Measurements from ENCODE around the gene KDM6A. TPM values are rescaled to one million over a fixed set of nuclear protein-coding genes. Genes with fewer than 3 reads are reported as not detected.
"Not testable (repeated sequence)": the region's sequence is repeated elsewhere in the genome, so short reads cannot be mapped to it uniquely, and the experiment has no call there.

KDM6A gene
- total RNA-seq, 2 donors from 2014 or later: 38.5 to 42.2 TPM

DNA sequence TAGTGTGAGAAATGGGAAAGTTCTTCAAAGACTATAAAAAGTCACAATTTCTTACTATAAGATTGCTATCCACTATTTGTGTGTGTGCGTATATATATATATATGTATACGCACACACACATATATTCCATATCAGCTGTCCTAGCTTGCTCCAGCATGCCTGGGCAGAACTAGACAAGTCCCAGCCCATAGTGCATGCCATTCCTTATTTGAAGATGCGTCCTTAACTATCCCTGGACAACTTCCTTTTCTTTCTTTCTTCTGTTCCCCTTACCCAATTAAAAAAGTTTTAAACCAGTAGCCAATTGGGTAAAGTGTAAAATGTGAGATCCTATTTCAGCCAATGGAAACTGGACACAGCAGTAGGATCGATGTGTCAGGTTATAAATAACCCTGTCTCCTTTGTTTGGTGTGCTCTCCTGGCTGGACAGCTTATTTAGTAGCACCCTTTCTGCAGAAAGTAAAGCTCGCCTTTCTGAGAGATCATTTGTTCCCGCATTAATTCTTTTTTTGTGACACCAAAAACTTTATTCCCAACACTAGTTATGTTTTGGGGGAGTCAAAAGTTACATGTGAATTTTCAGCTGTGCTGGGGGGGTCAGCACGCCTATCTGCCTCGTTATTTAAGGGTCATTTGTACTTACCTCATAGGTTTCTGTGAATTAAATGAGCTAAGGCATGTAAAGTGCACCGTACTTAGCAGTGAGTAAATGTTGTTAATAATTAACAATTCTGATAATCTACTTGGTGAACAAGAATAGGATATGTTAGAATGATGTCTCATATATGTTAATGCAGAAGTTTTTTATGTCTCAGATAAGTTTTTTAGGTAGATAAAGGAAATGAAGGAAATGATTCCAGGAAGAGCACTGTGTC is 40.9 kb downstream of the KDM6A start:
- intact Hi-C loops (cut with DNase I, micrococcal nuclease): no loop called here
- ATAC-seq (no peak), DNase-seq (no peak)

DNA sequence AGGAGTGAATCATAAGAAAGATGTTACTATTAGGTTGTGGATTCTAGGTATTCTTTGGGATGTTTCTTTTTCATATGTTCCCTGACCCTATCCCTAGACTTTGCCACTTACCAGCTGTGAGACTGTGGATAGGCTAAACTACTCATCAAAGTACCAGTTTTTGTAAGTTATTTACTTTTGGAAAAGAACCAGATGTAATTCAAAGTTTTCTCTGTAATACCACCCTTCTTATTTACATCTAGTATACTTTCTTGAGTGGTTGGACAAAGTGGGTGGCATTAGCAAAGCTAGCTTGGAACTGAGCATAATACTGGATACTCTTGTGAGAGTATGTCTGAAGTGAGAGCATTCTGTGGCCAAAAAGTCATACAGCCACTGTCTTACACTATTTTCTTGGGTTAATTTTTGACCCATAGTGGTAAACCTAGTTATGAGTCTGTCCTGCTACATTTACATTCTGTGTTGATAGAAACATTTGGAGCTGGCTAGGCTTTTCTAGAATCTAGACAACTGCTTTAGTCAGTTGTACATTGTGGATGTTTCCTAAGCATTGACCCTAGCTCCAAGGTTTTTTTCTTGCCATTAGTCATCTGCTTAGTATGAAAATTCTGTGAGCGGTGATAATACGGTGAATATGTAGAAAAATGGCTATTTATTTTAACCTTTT is 41.7 kb downstream of the KDM6A start:
- intact Hi-C loops (cut with DNase I, micrococcal nuclease): no loop called here
- ATAC-seq: peak; percentile 45
- no peak for DNase-seq

DNA sequence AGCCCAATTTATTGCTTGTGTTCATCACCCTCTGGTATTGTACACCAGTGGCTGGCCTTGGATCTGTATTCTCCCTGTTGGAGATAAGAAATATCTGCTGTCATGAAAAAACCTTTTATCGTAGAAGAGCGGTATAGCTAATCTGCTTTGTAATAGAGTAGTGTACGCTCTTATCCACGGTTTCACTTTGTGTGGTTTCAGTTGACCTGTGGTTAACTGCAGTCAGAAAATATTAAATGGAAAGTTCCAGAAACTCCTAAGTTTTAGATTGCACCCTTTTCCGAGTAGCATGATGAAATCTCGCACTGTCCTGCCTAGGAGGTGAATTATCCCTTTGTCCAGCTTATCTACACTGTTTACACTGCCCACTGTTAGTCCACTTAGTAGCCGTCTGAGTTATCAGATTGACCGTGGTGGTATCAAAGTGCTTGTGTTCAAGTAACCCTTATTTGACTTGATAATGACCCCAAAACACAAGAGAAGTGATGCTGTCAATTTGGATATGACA is 42.4 kb downstream of the KDM6A start:
- intact Hi-C loops (cut with DNase I, micrococcal nuclease): no loop called here
- ATAC-seq (no peak), DNase-seq (no peak)

DNA sequence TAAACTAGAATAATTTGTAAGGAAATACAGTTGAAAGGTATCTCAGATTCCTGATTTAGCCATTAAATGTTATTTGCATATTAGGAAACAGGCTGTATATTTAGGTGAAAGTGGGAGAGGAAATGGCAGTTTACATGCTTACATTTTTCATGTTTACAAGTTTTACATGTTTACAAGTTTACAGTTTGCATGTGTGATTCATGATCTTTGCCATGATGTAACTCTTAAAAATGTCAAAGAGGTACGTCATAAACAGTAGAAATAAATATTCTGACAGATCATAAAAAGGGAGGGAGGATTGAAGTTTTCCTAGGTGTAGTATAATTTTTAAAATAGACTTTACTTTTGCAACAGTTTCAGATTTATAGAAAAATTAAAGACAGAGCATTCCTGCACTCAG is 45.7 kb downstream of the KDM6A start:
- DNase-seq: no peak
- intact Hi-C loops (cut with DNase I, micrococcal nuclease): no loop called here
- no peak for ATAC-seq

DNA sequence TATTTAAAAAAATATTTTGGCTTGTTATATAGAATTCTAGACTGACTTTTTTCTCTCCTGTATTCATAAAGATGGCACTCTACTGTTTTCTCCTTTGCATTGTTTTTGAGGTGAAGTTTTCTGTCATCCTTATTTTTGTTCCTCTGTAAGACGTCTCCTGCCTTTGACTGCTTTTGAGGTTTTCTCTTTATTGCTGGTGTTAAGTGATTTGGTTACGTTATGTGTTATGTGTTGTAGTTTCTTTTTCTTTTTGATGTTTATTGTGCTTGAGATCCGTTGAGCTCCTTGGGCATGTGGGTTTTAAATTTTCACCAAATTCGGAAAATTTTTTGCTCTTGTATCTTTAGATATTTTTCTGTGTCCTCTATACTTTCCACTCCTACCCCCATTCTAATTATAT is 50.0 kb downstream of the KDM6A start:
- DNase-seq (no peak), ATAC-seq (no peak)
- intact Hi-C loops (cut with DNase I, micrococcal nuclease): no loop called here

DNA sequence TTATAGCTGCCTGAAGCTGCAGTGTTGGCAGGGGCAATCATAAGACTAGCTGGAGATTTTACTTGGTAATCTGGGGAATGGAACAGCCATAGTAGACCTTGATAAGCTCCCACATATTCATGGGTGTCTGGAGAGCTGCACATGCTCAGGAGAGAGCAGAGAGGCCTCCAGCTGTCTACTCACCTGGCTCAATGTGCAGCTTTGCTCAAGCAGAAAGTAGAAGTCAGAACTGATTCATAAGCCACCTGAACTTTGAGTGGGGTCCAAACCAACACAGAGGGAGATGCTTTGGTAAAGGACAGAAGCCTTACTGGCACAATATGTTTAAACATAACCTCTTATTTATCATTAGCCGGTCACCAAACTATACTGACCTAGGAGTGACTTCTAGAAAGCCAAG is 54.4 kb downstream of the KDM6A start:
- ATAC-seq: no peak
- intact Hi-C loops (cut with DNase I, micrococcal nuclease): no loop called here
- DNase-seq: no peak

DNA sequence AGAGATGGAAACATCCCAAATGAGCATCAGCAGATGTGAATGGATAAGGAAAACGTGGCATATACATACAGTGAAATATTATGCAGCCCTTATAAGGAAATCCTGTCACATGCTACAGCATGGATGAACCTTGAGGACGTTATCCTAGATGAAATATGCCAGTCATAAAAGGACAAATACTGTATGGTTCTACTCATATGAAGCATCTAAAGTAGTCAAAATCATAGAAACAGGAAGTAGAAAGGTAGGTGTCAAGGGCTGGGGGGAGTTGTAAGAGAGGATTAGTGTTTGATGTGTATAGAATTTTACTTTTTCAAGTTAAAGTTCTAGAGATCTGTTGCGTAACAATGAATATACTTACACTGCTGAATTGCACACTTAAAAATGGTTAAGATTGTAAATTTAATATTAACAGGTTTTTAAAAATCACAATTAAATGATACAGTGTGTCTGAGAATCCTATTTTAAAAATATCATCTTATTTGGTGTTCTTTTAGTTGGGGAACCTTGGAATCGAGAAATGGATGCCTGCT is 58.5 kb downstream of the KDM6A start:
- intact Hi-C loops (cut with DNase I, micrococcal nuclease): no loop called here
- ATAC-seq (no peak), DNase-seq (no peak)

DNA sequence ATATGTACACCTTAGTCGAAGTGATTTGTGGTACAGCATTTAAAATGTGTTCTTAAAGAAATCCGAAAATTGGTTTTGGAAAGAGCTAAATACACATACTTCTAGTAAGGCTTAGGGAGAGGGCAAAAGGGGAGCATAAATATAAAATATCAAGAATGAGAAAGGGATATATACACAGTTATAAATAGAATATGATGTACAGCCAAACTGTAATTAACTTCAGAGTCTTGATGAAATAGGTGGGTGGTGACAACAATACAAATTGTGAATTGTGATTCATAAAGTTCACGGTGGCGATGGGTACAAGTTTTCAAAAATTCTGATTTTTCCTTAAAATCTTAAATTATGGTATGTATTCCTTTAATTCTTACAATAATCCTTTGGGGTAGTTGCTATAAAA is 62.2 kb downstream of the KDM6A start:
- no peak for DNase-seq
- intact Hi-C loops (cut with DNase I, micrococcal nuclease): no loop called here
- ATAC-seq: no peak

DNA sequence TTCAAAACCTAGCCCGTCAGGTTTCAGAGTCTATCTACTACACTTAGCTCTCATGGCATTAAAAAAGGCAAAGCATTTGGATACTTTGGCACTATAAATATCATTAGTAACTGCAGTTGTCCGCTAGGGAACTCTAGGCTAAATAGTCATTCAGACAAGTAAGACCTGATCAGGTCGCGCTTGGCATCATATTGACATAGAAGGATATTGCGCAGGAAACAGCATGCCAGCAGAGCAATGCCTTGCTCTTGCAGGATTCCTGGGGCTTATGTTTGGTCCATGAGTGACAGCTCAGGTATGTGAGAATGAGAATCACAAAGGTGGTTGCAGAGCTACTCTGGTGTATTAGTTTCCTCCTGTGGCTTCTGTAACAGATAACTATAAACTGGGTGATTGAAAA is 62.7 kb downstream of the KDM6A start:
- intact Hi-C loops (cut with DNase I, micrococcal nuclease): no loop called here
- no peak for DNase-seq
- ATAC-seq: no peak

DNA sequence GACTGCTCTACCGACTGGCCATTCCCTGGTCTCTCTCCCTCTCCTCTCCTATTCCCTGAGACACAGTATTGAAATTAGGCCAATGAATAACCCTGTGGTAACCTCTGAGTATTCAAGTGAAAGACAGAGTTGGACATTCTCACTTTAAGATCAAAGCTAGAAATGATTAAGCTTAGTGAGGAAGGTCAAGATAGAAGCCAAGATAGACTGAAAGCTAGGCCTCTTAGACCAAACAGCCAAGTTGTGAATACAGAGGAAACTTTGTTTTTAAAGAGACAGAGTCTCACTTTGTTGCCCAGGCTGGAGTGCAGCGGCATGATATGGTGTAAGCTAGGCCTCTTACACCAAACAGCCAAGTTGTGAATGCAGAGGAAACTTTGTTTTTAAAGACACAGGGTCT is 64.6 kb downstream of the KDM6A start:
- DNase-seq (no peak), ATAC-seq (no peak)
- intact Hi-C loops (cut with DNase I, micrococcal nuclease): no loop called here

DNA sequence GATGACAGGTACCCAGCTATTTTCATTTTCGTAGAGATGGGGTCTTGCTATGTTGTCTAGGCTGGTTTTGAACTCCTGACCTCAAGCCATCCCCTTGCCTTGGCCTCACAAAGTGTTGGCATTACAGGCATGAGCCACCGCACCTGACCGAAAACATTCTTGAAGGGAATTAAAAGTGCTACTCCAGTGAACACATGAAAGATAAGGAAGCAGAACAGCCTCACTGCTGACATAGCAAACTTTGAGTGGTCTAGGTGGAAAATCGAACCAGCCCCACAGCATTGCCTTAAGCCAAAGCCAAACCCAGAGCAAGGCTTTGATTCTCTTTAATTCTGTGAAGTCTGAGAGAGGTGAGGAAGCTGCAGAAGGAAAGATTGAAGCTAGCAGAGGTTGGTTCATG is 65.1 kb downstream of the KDM6A start:
- intact Hi-C loops (cut with DNase I, micrococcal nuclease): no loop called here
- ATAC-seq: no peak
- DNase-seq: no peak

DNA sequence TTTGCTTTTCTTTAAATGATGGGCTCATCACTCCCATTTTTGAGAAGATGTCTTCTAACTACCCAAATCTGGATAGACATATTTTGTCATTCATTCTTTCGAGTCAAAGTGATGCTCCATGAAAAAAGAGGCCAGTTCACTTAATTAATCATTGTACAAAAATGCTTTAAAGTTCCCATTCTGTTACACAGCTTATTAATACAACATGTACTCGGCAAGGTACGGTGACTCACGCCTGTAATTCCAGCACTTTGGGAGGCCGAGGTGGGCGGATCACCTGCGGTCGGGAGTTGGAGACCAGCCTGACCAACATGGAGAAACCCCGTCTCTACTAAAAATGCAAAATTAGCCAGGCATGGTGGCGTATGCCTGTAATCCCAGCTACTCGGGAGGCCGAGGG is 67.6 kb downstream of the KDM6A start:
- ATAC-seq; intact Hi-C loops (cut with DNase I, micrococcal nuclease); DNase-seq: not testable (repeated sequence)

DNA sequence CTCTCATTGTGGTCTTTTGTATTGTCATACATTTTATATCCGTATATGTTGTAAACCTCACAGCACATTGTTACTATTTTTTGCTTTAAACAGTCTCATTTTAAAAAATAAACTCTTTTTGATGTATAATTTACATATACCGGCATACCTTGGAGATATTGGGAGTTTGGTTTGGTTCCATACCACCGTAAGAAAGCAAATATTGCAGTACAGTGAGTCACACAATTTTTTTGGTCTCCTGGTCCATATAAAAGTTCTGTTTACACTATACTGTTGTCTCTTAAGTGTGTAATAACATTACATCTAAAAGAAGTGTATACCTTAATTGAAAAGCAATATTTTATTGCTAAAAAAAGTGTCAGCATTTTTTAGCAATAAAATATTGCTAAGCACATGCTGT is 70.0 kb downstream of the KDM6A start:
- DNase-seq (no peak), ATAC-seq (no peak)
- intact Hi-C loops (cut with DNase I, micrococcal nuclease): no loop called here

DNA sequence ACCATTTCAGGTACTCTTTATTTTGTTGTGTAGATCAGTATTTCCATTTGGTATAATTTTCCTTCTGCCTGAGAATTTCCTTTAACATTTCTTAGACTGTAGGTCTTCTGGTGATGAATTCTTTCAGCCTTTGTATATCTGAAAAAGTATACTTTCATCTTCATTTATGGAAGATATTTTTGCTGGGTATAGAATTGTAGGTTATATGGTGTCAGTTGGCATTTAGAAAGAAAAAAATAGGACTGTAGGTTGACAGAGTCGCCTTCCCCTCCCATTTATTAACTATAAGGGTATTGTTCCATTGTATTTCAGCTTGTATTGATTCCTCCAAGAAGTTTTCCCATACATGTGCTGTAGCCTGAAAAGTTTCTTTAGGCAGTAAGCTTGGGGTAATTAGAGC is 71.9 kb downstream of the KDM6A start:
- intact Hi-C loops (cut with DNase I, micrococcal nuclease): no loop called here
- DNase-seq (no peak), ATAC-seq (no peak)

DNA sequence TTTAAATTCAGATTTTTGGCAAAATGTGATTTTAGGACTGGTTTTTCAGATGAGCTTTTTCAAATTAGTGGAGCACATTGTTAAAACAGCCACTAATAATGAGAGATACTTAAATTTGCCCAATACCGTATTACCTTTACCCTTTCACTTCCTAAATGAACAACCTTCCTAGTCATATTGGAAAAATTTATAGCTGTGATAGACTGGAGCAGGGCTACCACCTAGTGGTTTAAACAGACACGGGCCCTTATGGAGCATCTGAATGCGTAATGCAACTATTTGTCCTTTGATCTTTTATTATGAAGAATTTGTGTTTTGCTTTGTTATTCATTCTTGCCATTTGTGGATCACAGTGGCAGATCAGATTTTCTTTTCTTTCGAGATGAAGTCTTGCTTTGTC is 72.7 kb downstream of the KDM6A start:
- ATAC-seq (peak; percentile 62), DNase-seq (no peak)
- intact Hi-C loops (cut with DNase I, micrococcal nuclease): no loop called here

DNA sequence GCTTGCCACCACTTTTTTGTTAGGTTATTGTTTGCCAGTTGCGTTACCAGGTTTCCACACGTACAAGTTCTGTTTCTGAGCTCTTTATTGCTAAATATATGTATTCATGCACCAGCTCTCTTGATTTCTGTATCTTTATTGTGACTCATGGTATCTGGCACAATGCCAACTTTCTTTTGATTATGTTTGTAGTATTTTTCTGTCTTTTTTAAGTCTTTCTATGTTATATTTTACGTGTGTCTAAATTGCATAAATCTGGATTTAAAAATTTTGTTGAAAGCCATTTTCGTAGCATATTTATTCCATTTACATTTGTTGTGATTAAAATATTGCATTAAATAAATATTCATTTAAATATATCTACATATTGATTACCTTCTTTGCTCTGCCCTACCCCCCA is 73.8 kb downstream of the KDM6A start:
- intact Hi-C loops (cut with DNase I, micrococcal nuclease): no loop called here
- no peak for ATAC-seq
- no peak for DNase-seq

DNA sequence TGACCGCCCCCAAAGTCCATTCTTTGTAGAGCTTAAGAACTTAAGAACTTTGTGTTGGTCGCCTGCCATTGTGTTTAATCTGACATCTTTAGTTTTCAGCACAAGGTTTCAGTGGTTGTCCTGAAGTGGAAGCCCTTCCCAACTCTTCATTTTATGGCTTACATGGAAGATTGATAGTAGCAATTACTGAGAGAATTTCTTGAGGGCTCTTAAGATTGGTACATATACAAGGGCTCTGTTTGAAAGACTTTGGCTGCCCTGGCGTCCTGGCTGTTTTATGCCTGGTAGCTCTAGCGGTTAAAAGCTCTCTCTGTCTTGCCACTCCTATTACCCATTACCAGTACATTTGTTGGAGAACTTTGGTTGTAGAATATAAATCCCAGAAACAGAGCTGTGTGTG is 75.0 kb downstream of the KDM6A start:
- ATAC-seq: peak; percentile 37
- intact Hi-C loops (cut with DNase I, micrococcal nuclease): no loop called here
- no peak for DNase-seq

DNA sequence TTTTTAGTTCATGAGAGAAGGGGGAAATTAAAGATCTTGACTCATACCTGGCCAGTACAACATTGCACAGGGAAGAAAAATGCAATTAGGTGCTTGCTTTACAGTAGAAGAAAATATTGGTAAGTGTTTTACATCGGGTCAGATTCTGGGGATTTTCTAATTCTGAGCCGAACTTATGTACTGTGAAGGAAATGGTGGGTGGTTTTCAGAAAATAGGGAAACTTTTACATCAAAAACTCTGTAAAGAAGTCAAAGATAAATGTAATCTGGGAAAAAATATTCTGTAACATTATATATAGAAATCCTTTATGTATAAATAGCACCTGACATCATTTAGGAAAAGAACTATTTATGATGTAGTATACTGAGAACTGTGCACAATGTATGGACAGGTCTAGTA is 75.4 kb downstream of the KDM6A start:
- no peak for DNase-seq
- no peak for ATAC-seq
- intact Hi-C loops (cut with DNase I, micrococcal nuclease): no loop called here

DNA sequence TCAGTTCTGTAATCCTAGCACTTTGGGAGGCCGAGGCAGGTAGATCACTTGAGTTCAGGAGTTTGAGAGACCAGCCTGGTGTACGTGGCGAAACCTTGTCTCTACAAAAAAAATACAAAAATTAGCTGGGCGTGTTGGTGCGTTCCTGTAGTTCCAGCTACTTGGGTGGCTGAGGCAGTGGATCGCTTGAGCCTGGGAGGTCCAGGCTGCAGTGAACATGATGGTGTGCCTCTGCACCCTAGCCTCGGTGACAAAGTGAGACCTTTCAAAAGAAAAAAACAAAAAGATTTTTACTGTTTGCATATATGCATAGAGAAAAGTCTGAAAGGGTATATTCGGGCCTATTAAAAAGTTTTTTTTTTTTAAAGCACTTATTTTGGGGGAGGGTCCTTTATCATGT is 76.1 kb downstream of the KDM6A start:
- intact Hi-C loops (cut with DNase I, micrococcal nuclease): no loop called here
- no peak for ATAC-seq
- DNase-seq: no peak

All from left colon (tissue), 2 donors.